CD4-positive, CD25-positive, alpha-beta regulatory T cell (primary cell): ENCODE results near the gene SEMA4A. TPM values are rescaled to one million over a fixed set of nuclear protein-coding genes. Genes with fewer than 3 reads are reported as not detected.
A peak's percentile ranks its signal among the peaks of the same experiment; 100 is the strongest.

Experiments
- ATAC-seq, 2 donors: fragments of 150-1000 bp; cut with Tn5 transposase; one replicate each; pipeline ENCODE4 v1.10.0; 2021; ENCODE audit warnings: low read depth in 2 of 2, moderate number of reproducible peaks in 2 of 2, moderate library complexity in 1 of 2
- DNase-seq, 3 donors: peaks; one replicate each; pipeline versions ENCODE4 v3.0.0 to v3.0.0-alpha.2; 2012 to 2022; ENCODE audit warnings: mixed read lengths in 1 of 3
- H3K27ac ChIP-seq: one replicate; pipeline ENCODE4 v1.7.0; 2013; ENCODE audit warnings: mild to moderate bottlenecking, low read length; ENCODE audit not compliant: insufficient read depth, poor library complexity, severe bottlenecking
- H3K27me3 ChIP-seq: one replicate; pipeline ENCODE4 v1.7.0; 2013; ENCODE audit warnings: low read length; ENCODE audit not compliant: control insufficient read depth, insufficient read depth
- H3K36me3 ChIP-seq: one replicate; pipeline ENCODE4 v1.7.0; 2013; ENCODE audit warnings: mild to moderate bottlenecking, low read length, moderate library complexity; ENCODE audit not compliant: control insufficient read depth, insufficient read depth
- H3K4me1 ChIP-seq: 2 replicates; pipeline ENCODE4 v1.7.0; 2013; ENCODE audit warnings: mild to moderate bottlenecking, low read length; ENCODE audit not compliant: insufficient read depth, control insufficient read depth, poor library complexity, severe bottlenecking
- H3K4me3 ChIP-seq: one replicate; pipeline ENCODE4 v1.7.0; 2013; ENCODE audit warnings: low read depth, mild to moderate bottlenecking, low read length, moderate library complexity
- H3K9me3 ChIP-seq, 2 experiments: 1 replicate in 1 of 2; 2 replicates in 1 of 2; pipeline ENCODE4 v1.7.0; 2013; ENCODE audit warnings: low read length in 2 of 2, mild to moderate bottlenecking in 1 of 2, moderate library complexity in 1 of 2; ENCODE audit not compliant: control insufficient read depth in 2 of 2
- H3K27ac Mint-ChIP-seq, 3 donors: one replicate each; pipeline ENCODE4 v1.8.0; 2020 to 2022; ENCODE audit warnings: mild to moderate bottlenecking in 3 of 3, mixed read lengths in 3 of 3, moderate library complexity in 2 of 3
- H3K27me3 Mint-ChIP-seq: one replicate; pipeline ENCODE4 v1.8.0; 2022; ENCODE audit warnings: mild to moderate bottlenecking, mixed read lengths
- H3K36me3 Mint-ChIP-seq: one replicate; pipeline ENCODE4 v1.8.0; 2020; ENCODE audit warnings: mixed read lengths
- H3K4me1 Mint-ChIP-seq, 4 donors: one replicate each; pipeline ENCODE4 v1.8.0; 2020 to 2022; ENCODE audit warnings: mixed read lengths in 4 of 4, mild to moderate bottlenecking in 1 of 4
- H3K4me3 Mint-ChIP-seq, 4 donors: one replicate each; pipeline ENCODE4 v1.8.0; 2020 to 2022; ENCODE audit warnings: mild to moderate bottlenecking in 4 of 4, mixed read lengths in 4 of 4, moderate library complexity in 3 of 4
- H3K9me3 Mint-ChIP-seq, 7 donors: one replicate each; pipeline ENCODE4 v1.8.0; 2020 to 2022; ENCODE audit warnings: mixed read lengths in 7 of 7, mild to moderate bottlenecking in 3 of 7, moderate library complexity in 2 of 7
- polyA plus RNA-seq, 4 donors: library from polyadenylated mRNA; unstranded; fragments of 300-500 nt; fragmentation: Illumina TruSeq; gene quantifications; one replicate each; pipeline ENCODE4 v1.2.3, GENCODE V29; 2021
- total RNA-seq: library from RNA; stranded (reverse); gene quantifications from one replicate; pipeline ENCODE4 v1.2.3, GENCODE V29; 2022

Gene SEMA4A
- total and polyA plus RNA-seq, 5 donors from 2014 or later: 0.89 to 41.2 (median 2.0) TPM

GRCh38 chr1:156200044-156200443 lies 46.7 kb downstream of the SEMA4A start:
- H3K9me3 ChIP-seq: no peaks in the 10 kb centered on the region
- H3K36me3 Mint-ChIP-seq: peaks cover 19% of the 10 kb centered on the region
- H3K27ac ChIP-seq: no peak overlapping the region
- peaks cover 42% of the 10 kb centered on the region for H3K4me1 ChIP-seq
- DNase-seq (no peak), ATAC-seq (no peak)
- H3K27me3 ChIP-seq: no peaks in the 10 kb centered on the region
- peak overlapping the region in 1 of 4 donors; percentile 41 for H3K4me3 Mint-ChIP-seq
- H3K27ac Mint-ChIP-seq: peak overlapping the region in 2 of 3 donors; percentile 66 to 94
- H3K4me3 ChIP-seq: no peak overlapping the region
- H3K9me3 Mint-ChIP-seq: no peaks in the 10 kb centered on the region
- H3K27me3 Mint-ChIP-seq: no peaks in the 10 kb centered on the region
- peaks cover 5 to 56% (median 24%) of the 10 kb centered on the region in 4 donors for H3K4me1 Mint-ChIP-seq
- peaks cover 44% of the 10 kb centered on the region for H3K36me3 ChIP-seq

- DNase-seq (no peak), ATAC-seq (no peak)
- Mint-ChIP-seq H3K4me3 (no peak overlapping the region), H3K36me3 (peaks cover 22% of the 10 kb centered on the region), H3K27ac (no peak overlapping the region), H3K27me3 (no peaks in the 10 kb centered on the region), H3K4me1 (peaks cover 0 to 32% (median 17%) of the 10 kb centered on the region in 4 donors), H3K9me3 (no peaks in the 10 kb centered on the region)
- no peak overlapping the region for H3K27ac ChIP-seq
- H3K4me1 ChIP-seq: peaks cover 28% of the 10 kb centered on the region
- H3K27me3 ChIP-seq: no peaks in the 10 kb centered on the region
- H3K9me3 ChIP-seq: no peaks in the 10 kb centered on the region
- H3K4me3 ChIP-seq: no peak overlapping the region
- H3K36me3 ChIP-seq: peaks cover 60% of the 10 kb centered on the region
Observed at GRCh38 chr1:156203331-156203730, 49.9 kb downstream of the SEMA4A start.

DNA sequence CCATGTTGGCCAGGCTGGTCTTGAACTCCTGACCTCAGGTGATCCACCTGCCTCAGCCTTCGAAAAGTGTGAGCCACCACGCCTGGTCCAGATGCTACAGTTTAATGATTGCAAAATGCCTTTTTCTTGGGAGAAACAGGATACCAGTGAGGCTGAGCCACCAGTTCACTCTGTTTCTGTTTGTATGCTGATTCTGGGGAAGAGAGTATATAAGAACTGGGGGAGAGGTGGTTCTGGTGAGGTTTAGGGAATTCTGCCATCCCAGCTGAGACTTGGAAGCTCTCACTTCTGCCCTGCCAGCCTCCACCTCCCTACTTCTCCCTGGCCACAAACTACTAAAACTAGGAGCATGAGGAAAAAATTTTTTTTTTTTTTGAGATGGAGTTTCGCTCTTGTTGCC lies 51.3 kb downstream of the SEMA4A start:
- Mint-ChIP-seq H3K27me3 (no peaks in the 10 kb centered on the region), H3K4me3 (no peak overlapping the region), H3K9me3 (no peaks in the 10 kb centered on the region), H3K4me1 (peaks cover 0 to 21% (median 11%) of the 10 kb centered on the region in 4 donors), H3K27ac (no peak overlapping the region), H3K36me3 (peaks cover 32% of the 10 kb centered on the region)
- Histone ChIP-seq H3K36me3 (peaks cover 65% of the 10 kb centered on the region), H3K4me1 (peaks cover 19% of the 10 kb centered on the region), H3K27ac (no peak overlapping the region), H3K27me3 (no peaks in the 10 kb centered on the region), H3K4me3 (no peak overlapping the region), H3K9me3 (no peaks in the 10 kb centered on the region)
- DNase-seq (no peak), ATAC-seq (no peak)

- peak overlapping the region; percentile 79 to 100 (median 100) for H3K27ac Mint-ChIP-seq
- H3K4me1 Mint-ChIP-seq: peaks cover 4 to 37% (median 14%) of the 10 kb centered on the region in 4 donors
- H3K36me3 Mint-ChIP-seq: peaks cover 25% of the 10 kb centered on the region
Observed at GRCh38 chr1:156211243-156211642, 57.9 kb downstream of the SEMA4A start.

GRCh38 chr1:156212130-156212529 lies 58.7 kb downstream of the SEMA4A start:
- no peaks in the 10 kb centered on the region for H3K9me3 ChIP-seq
- peak overlapping the region in 2 of 3 donors; percentile 100 for H3K27ac Mint-ChIP-seq

More at GRCh38 chr1:156211243-156211642, 57.9 kb downstream of the SEMA4A start:
- Histone ChIP-seq H3K4me1 (peaks cover 23% of the 10 kb centered on the region), H3K27ac (no peak overlapping the region), H3K27me3 (no peaks in the 10 kb centered on the region), H3K9me3 (no peaks in the 10 kb centered on the region), H3K36me3 (peaks cover 31% of the 10 kb centered on the region), H3K4me3 (no peak overlapping the region)
- Mint-ChIP-seq H3K4me3 (peak overlapping the region in 2 of 4 donors; percentile 28 to 99), H3K27me3 (no peaks in the 10 kb centered on the region), H3K9me3 (no peaks in the 10 kb centered on the region)
- DNase-seq (no peak), ATAC-seq (no peak)

GRCh38 chr1:156212833-156213643 lies 59.7 kb downstream of the SEMA4A start, which contains the start of gene PMF1:
Gene PMF1 (plus strand): TSS chr1:156213007. CDS start chr1:156213016, 9 bp downstream.
- H3K27ac Mint-ChIP-seq: peak within 1 kb of the TSS; percentile 95 to 100 (median 100)
- Histone ChIP-seq H3K27ac (peak within 1 kb of the TSS; percentile 98), H3K27me3 (no peaks in the 10 kb centered on the region), H3K4me3 (peak within 1 kb of the TSS; percentile 88), H3K4me1 (peaks cover 34% of the 10 kb centered on the region), H3K36me3 (peaks cover 19% of the 10 kb centered on the region), H3K9me3 (no peaks in the 10 kb centered on the region)
- H3K4me3 Mint-ChIP-seq: peak within 1 kb of the TSS; percentile 94 to 99 (median 98)
- ATAC-seq: peak; percentile 94 to 96
- H3K27me3 Mint-ChIP-seq: no peaks in the 10 kb centered on the region
- peaks cover 8 to 50% (median 21%) of the 10 kb centered on the region in 4 donors for H3K4me1 Mint-ChIP-seq
- DNase-seq: peak; percentile 93 to 98 (median 96)
- H3K36me3 Mint-ChIP-seq: peaks cover 21% of the 10 kb centered on the region
- no peaks in the 10 kb centered on the region for H3K9me3 Mint-ChIP-seq

More at GRCh38 chr1:156212130-156212529, 58.7 kb downstream of the SEMA4A start:
- DNase-seq: no peak
- Histone ChIP-seq H3K27me3 (no peaks in the 10 kb centered on the region), H3K4me3 (peak overlapping the region; percentile 88), H3K27ac (peak overlapping the region; percentile 98), H3K4me1 (peaks cover 25% of the 10 kb centered on the region), H3K36me3 (peaks cover 25% of the 10 kb centered on the region)
- Mint-ChIP-seq H3K4me3 (peak overlapping the region; percentile 94 to 99 (median 98)), H3K9me3 (no peaks in the 10 kb centered on the region), H3K36me3 (peaks cover 25% of the 10 kb centered on the region), H3K27me3 (no peaks in the 10 kb centered on the region), H3K4me1 (peaks cover 4 to 41% (median 14%) of the 10 kb centered on the region in 4 donors)
- ATAC-seq: no peak

DNA sequence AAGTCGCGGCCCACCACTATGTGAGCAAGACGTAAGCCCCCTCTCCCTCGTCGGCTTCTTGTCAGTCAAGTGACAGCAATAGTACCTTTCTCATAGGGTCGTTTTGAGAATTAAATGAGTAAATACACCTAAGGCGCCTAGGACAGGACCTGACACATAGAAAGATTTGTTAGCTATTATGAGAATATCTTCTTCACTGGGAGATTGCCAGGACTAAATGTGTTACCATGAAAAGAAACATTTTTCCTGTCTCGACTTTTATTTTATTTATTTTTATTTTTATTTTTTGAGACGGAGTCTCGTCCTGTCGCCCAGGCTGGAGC lies 60.2 kb downstream of the SEMA4A start:
- Mint-ChIP-seq H3K4me1 (peaks cover 10 to 55% (median 24%) of the 10 kb centered on the region in 4 donors), H3K4me3 (peak overlapping the region; percentile 94 to 99 (median 98)), H3K9me3 (no peaks in the 10 kb centered on the region), H3K27me3 (no peaks in the 10 kb centered on the region), H3K36me3 (peaks cover 19% of the 10 kb centered on the region), H3K27ac (peak overlapping the region; percentile 95 to 100 (median 100))
- Histone ChIP-seq H3K4me1 (peaks cover 39% of the 10 kb centered on the region), H3K9me3 (no peaks in the 10 kb centered on the region), H3K36me3 (peaks cover 15% of the 10 kb centered on the region), H3K27me3 (no peaks in the 10 kb centered on the region), H3K4me3 (peak overlapping the region; percentile 88), H3K27ac (peak overlapping the region; percentile 98)
- DNase-seq (no peak), ATAC-seq (no peak)
